Measurements from ENCODE around the gene CANT1. TPM values are rescaled to one million over a fixed set of nuclear protein-coding genes. Genes with fewer than 3 reads are reported as not detected.

Gene CANT1
- total RNA-seq (2022; extraction: Qiagen RNA extraction; ENCODE audit: low read depth), result 81.2 to 92.2 TPM (median 88.3 TPM) in 5 replicates

DNA sequence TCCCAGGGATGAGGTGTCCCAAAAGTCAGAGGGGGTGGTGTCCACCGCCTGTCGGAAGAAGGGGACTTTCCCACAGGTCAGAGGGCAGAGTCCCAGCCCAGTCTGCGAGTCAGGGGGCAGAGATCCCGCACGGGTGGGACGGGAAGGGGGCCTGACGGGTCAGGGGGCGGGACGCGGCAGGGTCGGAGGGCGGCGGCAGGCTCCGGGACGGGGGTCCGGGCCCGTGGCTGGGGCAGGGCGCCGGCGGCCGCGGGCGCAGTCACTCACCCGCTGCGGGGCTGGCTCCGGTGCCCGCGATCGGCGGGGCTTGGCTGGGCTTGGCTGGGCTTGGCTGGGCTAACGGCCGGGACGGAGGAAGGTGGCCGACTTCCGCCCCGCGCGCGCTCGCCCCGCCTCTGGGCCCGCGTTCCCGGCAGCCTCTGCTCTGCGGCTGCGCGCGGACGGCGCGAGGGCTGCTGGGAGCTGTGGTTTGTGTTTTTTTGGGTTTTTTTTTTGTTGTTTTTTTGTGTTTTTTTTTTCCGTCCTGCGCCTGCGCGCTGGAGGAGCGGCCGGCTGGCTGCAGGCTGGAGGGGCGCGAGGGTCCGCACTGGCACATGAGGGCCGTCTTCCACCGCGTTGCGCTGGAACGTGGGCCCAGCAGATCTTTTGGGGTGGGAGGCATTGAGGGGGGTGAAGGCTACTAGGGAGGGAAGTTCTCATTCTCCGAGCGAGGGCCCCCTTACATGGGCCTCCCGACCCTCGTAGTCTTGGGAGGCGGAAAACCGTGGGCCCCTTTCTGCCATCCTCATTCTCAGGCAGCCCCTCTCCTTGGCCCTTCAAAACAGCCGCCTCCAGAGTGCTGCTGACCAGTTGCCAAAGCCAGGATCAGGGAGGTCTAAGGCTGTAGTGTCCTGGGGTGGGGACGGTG is at the start of gene CANT1:
CANT1 (minus strand) TSS at position 368 of the 907 bp plus-strand sequence. CDS start 12,142 bp downstream, outside the sequence.

DNA sequence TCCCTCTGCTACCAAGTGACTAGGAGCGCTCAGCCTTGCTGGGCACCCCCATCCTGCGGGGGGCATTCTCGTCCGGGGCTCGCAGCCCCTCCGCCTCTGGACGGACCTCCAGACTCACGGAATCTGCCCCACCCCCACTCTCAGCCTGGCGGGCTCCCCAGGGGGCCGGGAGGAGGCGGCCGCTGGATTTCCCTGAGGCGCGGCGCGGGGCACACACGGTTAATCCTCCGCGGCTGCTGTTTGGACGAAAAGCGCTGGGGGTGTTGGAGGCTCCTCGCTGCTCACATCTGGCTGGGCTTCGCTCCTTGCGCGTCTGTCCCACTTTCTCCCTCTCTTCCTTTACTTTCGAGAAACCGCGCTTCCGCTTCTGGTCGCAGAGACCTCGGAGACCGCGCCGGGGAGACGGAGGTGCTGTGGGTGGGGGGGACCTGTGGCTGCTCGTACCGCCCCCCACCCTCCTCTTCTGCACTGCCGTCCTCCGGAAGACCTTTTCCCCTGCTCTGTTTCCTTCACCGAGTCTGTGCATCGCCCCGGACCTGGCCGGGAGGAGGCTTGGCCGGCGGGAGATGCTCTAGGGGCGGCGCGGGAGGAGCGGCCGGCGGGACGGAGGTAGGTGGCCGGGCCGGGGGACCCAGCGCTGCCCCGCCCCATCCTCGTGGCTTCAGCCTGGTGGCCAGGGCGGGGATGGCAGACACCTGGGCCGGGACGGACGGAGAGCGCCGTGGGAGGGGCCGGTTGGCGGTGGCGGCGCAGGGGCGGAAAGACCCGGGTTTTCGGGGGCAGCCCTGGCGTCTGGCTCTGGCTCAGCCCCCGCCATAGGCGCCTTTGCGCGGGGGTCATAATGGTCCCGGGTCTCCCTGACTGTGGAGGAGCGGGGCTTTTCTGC is 14.6 kb upstream of the CANT1 start, which contains the start of gene C1QTNF1:
C1QTNF1 (plus strand) TSS at position 284 of the 886 bp plus-strand sequence. CDS start 19,800 bp downstream, outside the sequence.

DNA sequence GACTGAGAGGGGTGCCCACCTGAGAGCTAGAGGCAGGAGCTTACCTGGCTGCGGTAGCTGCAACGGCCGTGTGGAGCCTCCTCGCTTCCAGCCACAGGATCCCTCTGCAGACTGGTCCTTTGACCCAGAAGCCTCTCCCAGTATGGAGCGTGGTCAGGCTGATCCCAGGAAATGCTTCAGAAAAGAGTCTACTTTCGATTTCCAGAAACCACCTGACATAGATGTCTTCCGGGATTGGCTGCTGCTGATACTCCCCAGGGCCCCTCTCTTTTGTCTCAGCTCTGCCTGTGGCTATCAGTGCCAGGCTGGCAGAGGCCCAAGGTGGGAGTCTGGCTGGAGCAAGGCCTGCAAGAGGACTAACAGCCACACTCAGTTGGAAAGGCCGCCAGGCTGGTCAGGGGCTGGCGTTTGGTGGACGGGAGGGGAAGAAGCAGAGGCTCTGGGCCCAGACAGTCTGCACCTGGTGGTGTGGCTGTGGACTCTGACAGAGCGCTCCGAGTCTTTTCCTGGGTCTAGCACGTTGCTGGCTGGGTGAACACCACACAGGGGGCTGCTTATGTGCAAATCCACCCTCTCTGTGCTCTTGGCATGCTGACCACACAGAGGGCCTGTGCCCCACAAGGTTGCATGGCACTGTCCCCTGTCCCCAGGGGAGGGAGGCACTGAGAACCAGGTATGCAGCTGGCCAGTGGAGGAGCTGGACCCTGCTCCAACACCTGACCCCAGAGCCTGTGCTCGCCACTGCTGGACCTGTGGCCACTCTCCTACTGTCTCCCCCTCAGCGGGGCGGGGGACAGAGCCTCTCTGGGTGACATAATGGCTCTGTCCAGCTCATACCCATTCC is 29.6 kb downstream of the CANT1 start, which contains the start of gene LGALS3BP:
LGALS3BP (minus strand) TSS at position 144 of the 844 bp plus-strand sequence. CDS start 2,732 bp downstream, outside the sequence.

Other genes with a start within 250 kb of the CANT1 start
- 40.8 to 46.5 TPM (median 43.4 TPM) in 5 replicates for gene CYTH1, start 227.5 kb downstream of the CANT1 start, total RNA-seq (2022; extraction: Qiagen RNA extraction; ENCODE audit: low read depth)
- 54.2 to 64.1 TPM (median 59.5 TPM) in 5 replicates for gene USP36, start 168.9 kb downstream of the CANT1 start, total RNA-seq (2022; extraction: Qiagen RNA extraction; ENCODE audit: low read depth)
- gene CEP295NL, start 106.6 kb downstream of the CANT1 start, total RNA-seq (2022; extraction: Qiagen RNA extraction; ENCODE audit: low read depth), result 0.38 to 0.56 TPM (median 0.48 TPM) in 5 replicates
- 179 to 232 TPM (median 198 TPM) in 5 replicates for gene TIMP2, start 84.4 kb downstream of the CANT1 start, total RNA-seq (2022; extraction: Qiagen RNA extraction; ENCODE audit: low read depth)
- 72.5 to 90.1 TPM (median 82.0 TPM) in 5 replicates for gene LGALS3BP, start 29.8 kb downstream of the CANT1 start, total RNA-seq (2022; extraction: Qiagen RNA extraction; ENCODE audit: low read depth)
- gene C1QTNF1, start 14.4 kb upstream of the CANT1 start, total RNA-seq (2022; extraction: Qiagen RNA extraction; ENCODE audit: low read depth), result 35.4 to 45.3 TPM (median 37.4 TPM) in 5 replicates
- gene ENGASE, start 65.1 kb upstream of the CANT1 start, total RNA-seq (2022; extraction: Qiagen RNA extraction; ENCODE audit: low read depth), result 16.9 to 26.5 TPM (median 18.9 TPM) in 5 replicates